OCI-LY1 (cell line): ENCODE results near the gene ILDR1.
A peak's percentile ranks its signal among the peaks of the same experiment; 100 is the strongest.

Source experiments
- H2AFZ ChIP-seq: fragments of 200-600 bp; sonication (generic), shearing (Covaris generic); 2 replicates; pipeline ENCODE4 v1.6.0; 2014; ENCODE audit warnings: antibody characterized with exemption, mild to moderate bottlenecking, low read length
- H3F3A ChIP-seq: fragments of 200-600 bp; sonication (generic), shearing (Covaris generic); 2 replicates; pipeline ENCODE4 v1.6.0; 2014; ENCODE audit warnings: mild to moderate bottlenecking, antibody characterized with exemption, low read length, moderate library complexity; ENCODE audit not compliant: insufficient read depth
- H3K27ac ChIP-seq: fragments of 200-600 bp; sonication (generic); 2 replicates; pipeline ENCODE4 v1.5.1; 2014; ENCODE audit warnings: low read length, mixed run types, mild to moderate bottlenecking, low read depth; ENCODE audit not compliant: poor library complexity, severe bottlenecking
- H3K27me3 ChIP-seq: fragments of 200-600 bp; sonication (generic); 2 replicates; pipeline ENCODE4 v1.6.0; 2014; ENCODE audit warnings: antibody characterized with exemption, mild to moderate bottlenecking, low read length, moderate library complexity; ENCODE audit not compliant: insufficient read depth
- H3K36me3 ChIP-seq: fragments of 200-600 bp; sonication (generic); 2 replicates; pipeline ENCODE4 v1.6.1; 2014; ENCODE audit warnings: mild to moderate bottlenecking, antibody characterized with exemption, low read length, moderate library complexity, mixed read lengths; ENCODE audit not compliant: insufficient read depth
- H3K4me1 ChIP-seq: fragments of 200-600 bp; sonication (generic); 2 replicates; pipeline ENCODE4 v1.5.1; 2014; ENCODE audit warnings: mild to moderate bottlenecking, low read length, moderate library complexity; ENCODE audit not compliant: insufficient read depth, severe bottlenecking
- H3K4me2 ChIP-seq: fragments of 200-600 bp; sonication (generic), shearing (Covaris generic); 2 replicates; pipeline ENCODE4 v1.6.1; 2014; ENCODE audit warnings: low read length
- H3K4me3 ChIP-seq: fragments of 200-600 bp; sonication (generic); 2 replicates; pipeline ENCODE4 v1.5.1; 2014; ENCODE audit warnings: low read length, low read depth, mild to moderate bottlenecking, mixed read lengths; ENCODE audit not compliant: poor library complexity, severe bottlenecking
- H3K79me2 ChIP-seq: fragments of 200-600 bp; shearing (Covaris generic); 2 replicates; pipeline ENCODE4 v1.6.1; 2016; ENCODE audit warnings: mixed run types, low read length, mixed read lengths; ENCODE audit not compliant: insufficient read depth
- H3K9ac ChIP-seq: fragments of 200-600 bp; sonication (generic), shearing (Covaris generic); 2 replicates; pipeline ENCODE4 v1.6.1; 2014; ENCODE audit warnings: mild to moderate bottlenecking, low read length, mixed read lengths
- H3K9me2 ChIP-seq: fragments of 200-600 bp; sonication (generic), shearing (Covaris generic); 2 replicates; pipeline ENCODE4 v1.6.1; 2014; ENCODE audit warnings: low read depth, mild to moderate bottlenecking, low read length, mixed read lengths
- H3K9me3 ChIP-seq: fragments of 200-600 bp; shearing (Covaris generic); 2 replicates; pipeline ENCODE4 v1.6.1; 2014; ENCODE audit warnings: low read length, mixed read lengths
- H4K20me1 ChIP-seq: fragments of 200-600 bp; sonication (generic), shearing (Covaris generic); 2 replicates; pipeline ENCODE4 v1.6.0; 2016; ENCODE audit warnings: mild to moderate bottlenecking, low read length; ENCODE audit not compliant: insufficient read depth
- CTCF ChIP-seq: fragments of 200-600 bp; sonication (generic), shearing (Covaris generic); IDR thresholded peaks from 2 replicates; pipeline ENCODE4 v1.5.1; 2017; ENCODE audit warnings: mild to moderate bottlenecking, antibody characterized with exemption, low read length, moderate library complexity, mixed read lengths
- EZH2 ChIP-seq: fragments of 200-600 bp; sonication (generic), shearing (Covaris generic); IDR thresholded peaks from 2 replicates; pipeline ENCODE4 v1.8.0; 2017; ENCODE audit warnings: borderline replicate concordance, mixed run types, mild to moderate bottlenecking, antibody characterized with exemption, low read length, moderate library complexity, mixed read lengths

The ILDR1 gene

GRCh38 chr3:122030381-122031122, 8.5 kb upstream of the ILDR1 start:
- Histone ChIP-seq H3F3A (no peaks in the 10 kb centered on the region), H4K20me1 (no peaks in the 10 kb centered on the region), H2AFZ (no peak overlapping the region), H3K4me3 (no peak overlapping the region), H3K27me3 (no peaks in the 10 kb centered on the region), H3K36me3 (peaks cover 17% of the 10 kb centered on the region), H3K79me2 (no peaks in the 10 kb centered on the region), H3K9me2 (no peaks in the 10 kb centered on the region), H3K4me2 (no peak overlapping the region), H3K9ac (no peak overlapping the region), H3K4me1 (peaks cover 26% of the 10 kb centered on the region), H3K27ac (peak overlapping the region; percentile 6), H3K9me3 (peaks cover 17% of the 10 kb centered on the region)
- TF ChIP-seq CTCF (no peak), EZH2 (no peak)

- Histone ChIP-seq H3K79me2 (no peaks in the 10 kb centered on the region), H3F3A (no peaks in the 10 kb centered on the region), H3K4me3 (peak overlapping the region; percentile 20), H3K9me2 (no peaks in the 10 kb centered on the region), H3K36me3 (no peaks in the 10 kb centered on the region), H4K20me1 (no peaks in the 10 kb centered on the region), H3K27me3 (no peaks in the 10 kb centered on the region), H3K9ac (peak overlapping the region; percentile 16; the same call in 1 of the 2 replicates), H2AFZ (no peak overlapping the region), H3K27ac (peak overlapping the region; percentile 85), H3K4me1 (peaks cover 65% of the 10 kb centered on the region), H3K9me3 (no peaks in the 10 kb centered on the region), H3K4me2 (peak overlapping the region; percentile 70)
- TF ChIP-seq EZH2 (no peak), CTCF (no peak)
These were observed 3.2 kb upstream of the ILDR1 start for GRCh38 chr3:122025296-122025695.

- no peaks in the 10 kb centered on the region for H3F3A ChIP-seq
- peak overlapping the region; percentile 16; the same call in 1 of the 2 replicates for H3K9ac ChIP-seq
- peak overlapping the region; percentile 70 for H3K4me2 ChIP-seq
These were observed 2.8 kb upstream of the ILDR1 start for GRCh38 chr3:122024800-122025199.

More at GRCh38 chr3:122024800-122025199, 2.8 kb upstream of the ILDR1 start:
- no peak overlapping the region for H2AFZ ChIP-seq
- H3K9me3 ChIP-seq, result no peaks in the 10 kb centered on the region
- H3K4me1 ChIP-seq, result peaks cover 65% of the 10 kb centered on the region
- no peaks in the 10 kb centered on the region for H3K79me2 ChIP-seq
- peak overlapping the region; percentile 85 for H3K27ac ChIP-seq
- no peaks in the 10 kb centered on the region for H3K9me2 ChIP-seq
- no peaks in the 10 kb centered on the region for H3K36me3 ChIP-seq
- no peaks in the 10 kb centered on the region for H3K27me3 ChIP-seq
- no peaks in the 10 kb centered on the region for H4K20me1 ChIP-seq
- no peak for TF ChIP-seq EZH2
- TF ChIP-seq CTCF, result no peak
- H3K4me3 ChIP-seq, result peak overlapping the region; percentile 20
